Skeletal muscle cell (primary cell): Measurements from ENCODE around the gene TRIM73.
"Not testable (repeated sequence)": the region's sequence is repeated elsewhere in the genome, so short reads cannot be mapped to it uniquely, and the experiment has no call there.

Source experiments
- DNase-seq: peaks from one replicate; pipeline ENCODE4 v3.0.0-alpha.2; 2010; ENCODE audit warnings: low read depth
- H3K4me3 ChIP-seq: 2 replicates; pipeline ENCODE4 v1.5.1; 2011; ENCODE audit warnings: low read depth, mild to moderate bottlenecking, control low read depth, low read length, moderate library complexity

TRIM73 gene

GRCh38 chr7:75395329-75395728 is at the start of gene TRIM73:
TSS of gene TRIM73 (plus strand) at chr7:75395629. CDS start at chr7:75398934, 3,305 bp downstream.
- not testable (repeated sequence) for H3K4me3 ChIP-seq, DNase-seq

- DNase-seq, H3K4me3 ChIP-seq: not testable (repeated sequence)
These were observed 36.5 kb upstream of the TRIM73 start for GRCh38 chr7:75358671-75359541.

DNA sequence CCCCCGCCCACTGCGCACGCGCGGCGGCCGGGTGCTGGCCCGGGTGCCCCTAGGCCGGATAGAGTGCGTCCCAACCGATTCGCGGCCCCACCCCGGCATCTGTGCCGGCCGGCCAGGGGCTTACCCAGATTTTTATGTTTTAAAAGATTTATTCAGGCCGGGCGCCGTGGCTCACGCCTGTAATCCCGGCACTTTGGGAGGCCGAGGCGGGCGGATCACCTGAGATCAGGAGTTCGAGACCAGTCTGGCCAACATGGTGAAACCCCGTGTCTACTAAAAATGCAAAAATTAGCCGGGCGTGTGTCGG is 35.9 kb upstream of the TRIM73 start:
- not testable (repeated sequence) for H3K4me3 ChIP-seq, DNase-seq

DNA sequence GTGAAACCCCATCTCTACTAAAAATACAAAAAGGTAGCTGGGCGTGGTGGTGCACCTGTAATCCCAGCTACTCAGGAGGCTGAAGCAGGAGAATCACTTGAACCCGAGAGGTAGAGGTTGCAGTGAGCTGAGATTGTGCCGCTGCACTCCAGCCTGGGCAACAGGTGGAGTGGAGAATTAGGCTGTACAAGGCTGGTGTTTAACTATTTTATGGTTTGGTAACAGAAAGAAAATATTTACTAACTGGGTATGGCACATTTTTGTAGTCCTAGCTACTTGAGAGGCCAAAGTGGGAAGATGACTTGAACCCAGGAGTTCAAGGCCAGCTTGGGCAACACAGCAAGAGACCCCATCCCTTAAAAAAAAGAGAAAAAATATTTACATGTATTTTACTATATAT is 31.4 kb upstream of the TRIM73 start:
- not testable (repeated sequence) for DNase-seq, H3K4me3 ChIP-seq

GRCh38 chr7:75366643-75367042 is 28.8 kb upstream of the TRIM73 start:
- H3K4me3 ChIP-seq, DNase-seq: not testable (repeated sequence)

DNA sequence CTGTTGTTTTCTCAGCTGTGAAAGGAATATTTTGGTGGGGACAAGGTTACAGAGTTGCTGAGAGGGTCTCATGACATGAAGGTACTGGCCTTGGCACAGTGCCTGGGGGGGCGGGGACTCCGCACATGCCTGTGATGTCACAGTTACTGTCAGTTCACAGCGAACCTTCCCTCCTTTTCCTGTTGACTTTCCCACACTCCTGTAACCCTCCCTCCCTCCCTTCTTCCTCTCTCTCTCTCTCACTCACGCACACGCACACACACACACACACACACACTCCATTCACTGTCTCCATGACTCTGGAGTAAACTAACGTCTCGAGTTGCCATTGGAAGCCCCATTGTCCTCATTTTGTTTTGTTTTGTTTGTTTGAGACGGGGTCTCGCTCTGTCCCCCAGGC is 28.1 kb upstream of the TRIM73 start:
- not testable (repeated sequence) for DNase-seq, H3K4me3 ChIP-seq

- DNase-seq, H3K4me3 ChIP-seq: not testable (repeated sequence)
These were observed 21.3 kb upstream of the TRIM73 start for GRCh38 chr7:75374144-75374518.

DNA sequence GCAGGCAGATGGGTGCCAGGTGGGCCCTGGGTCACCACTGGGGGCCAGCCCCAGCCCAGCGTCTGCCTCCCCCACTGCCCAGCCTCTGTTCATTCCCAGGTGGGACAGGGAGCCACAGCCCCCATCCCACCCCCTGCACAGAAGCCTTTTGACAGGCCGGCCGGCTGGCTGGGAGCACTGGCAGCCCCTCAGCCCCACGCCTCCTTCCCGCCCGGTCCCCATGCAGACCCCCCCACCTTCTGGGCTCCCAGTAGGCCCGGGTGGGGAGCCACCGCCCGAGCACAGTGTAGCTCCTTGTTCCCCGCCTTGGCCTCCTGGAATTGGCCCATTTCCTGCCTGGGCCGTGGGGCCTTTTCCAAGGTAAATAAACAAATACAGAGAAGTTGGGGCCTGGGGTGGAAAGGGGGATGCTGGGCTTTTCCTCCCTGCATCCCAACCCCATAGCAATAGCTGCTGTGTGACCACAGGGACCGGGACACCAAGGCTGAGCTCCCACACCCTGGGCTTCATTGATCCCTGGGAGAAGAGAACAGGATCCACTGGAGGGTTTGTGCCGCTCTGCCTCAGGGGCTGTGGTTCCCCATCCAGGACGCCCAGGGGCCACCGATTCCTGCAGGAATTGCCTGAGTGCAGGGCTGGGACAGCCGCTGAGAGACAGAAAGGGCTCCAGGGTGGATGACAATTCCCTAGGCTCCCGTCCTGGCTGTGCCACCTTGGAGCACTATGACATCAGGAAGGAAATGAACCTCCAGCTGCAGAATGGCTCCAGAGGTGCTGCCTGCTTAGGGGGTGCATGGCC is 20.7 kb upstream of the TRIM73 start:
- not testable (repeated sequence) for DNase-seq, H3K4me3 ChIP-seq

DNA sequence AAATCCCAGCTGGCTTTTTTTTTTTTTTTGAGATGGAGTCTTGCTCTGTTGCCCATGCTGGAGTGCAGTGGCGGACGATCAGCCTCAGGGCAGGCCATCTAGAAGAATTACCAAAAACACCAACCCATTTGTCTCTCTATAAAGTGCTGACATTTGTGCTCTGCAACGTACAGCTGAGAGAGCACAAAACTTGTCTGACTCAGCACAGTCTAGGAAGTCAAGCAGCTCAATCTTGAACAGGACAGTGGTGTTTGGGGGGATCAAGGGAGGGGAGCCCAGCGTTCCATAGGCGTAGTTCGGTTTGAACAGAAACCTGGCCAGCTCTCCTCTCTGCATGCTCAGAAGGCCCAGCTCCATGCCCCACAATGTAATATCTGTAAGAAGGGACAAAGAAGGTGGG is 2.2 kb upstream of the TRIM73 start:
- not testable (repeated sequence) for H3K4me3 ChIP-seq, DNase-seq

GRCh38 chr7:75397865-75398264 is 2.4 kb downstream of the TRIM73 start:
- not testable (repeated sequence) for H3K4me3 ChIP-seq, DNase-seq

- not testable (repeated sequence) for DNase-seq, H3K4me3 ChIP-seq
These were observed 3.6 kb downstream of the TRIM73 start for GRCh38 chr7:75398771-75399700.

DNA sequence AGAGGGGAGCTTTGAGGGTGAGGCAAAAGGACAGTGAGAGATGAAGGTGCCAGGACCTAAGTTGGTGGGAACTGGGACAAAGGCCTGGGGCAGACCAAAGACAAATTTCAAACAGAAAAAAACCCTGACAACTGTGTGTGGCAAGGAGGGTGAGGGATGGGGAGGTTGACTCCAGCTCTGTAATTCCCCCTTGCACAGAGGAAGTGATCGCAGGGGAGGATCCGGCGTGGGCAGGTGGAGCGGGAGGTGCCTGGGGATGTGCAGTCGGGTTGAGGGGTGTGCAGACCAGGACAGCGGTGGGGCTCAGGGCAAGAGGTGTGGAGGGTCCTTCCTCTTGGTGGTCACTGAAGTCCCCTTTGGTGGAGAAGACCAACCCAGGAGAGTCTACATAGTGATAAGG is 5.1 kb downstream of the TRIM73 start:
- H3K4me3 ChIP-seq = not testable (repeated sequence)

GRCh38 chr7:75403455-75404443 is 8.3 kb downstream of the TRIM73 start:
- not testable (repeated sequence) for DNase-seq, H3K4me3 ChIP-seq

More for the DNA sequence above, 5.1 kb downstream of the TRIM73 start:
- DNase-seq = not testable (repeated sequence)

GRCh38 chr7:75404663-75405062 is 9.2 kb downstream of the TRIM73 start:
- DNase-seq, H3K4me3 ChIP-seq: not testable (repeated sequence)

- peak overlapping the region; percentile 27 for H3K4me3 ChIP-seq
These were observed 14.7 kb downstream of the TRIM73 start for GRCh38 chr7:75409880-75410822.

DNA sequence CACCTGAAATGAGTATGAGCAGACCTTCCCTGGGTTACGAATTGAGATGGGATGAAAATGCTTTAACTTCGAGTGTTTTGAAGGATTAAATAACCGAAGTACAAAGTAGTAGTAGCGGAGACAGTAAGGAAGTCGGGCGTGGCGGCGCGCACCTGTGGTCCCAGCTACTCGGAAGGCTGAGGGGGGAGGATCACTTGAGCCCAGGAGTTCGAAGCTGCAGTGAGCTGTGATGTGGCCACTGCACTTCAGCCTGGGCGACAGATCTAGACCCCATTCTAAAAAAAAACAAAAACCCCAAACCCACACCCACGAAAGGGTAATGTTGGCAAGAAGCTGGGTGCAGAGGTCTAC is 15.4 kb downstream of the TRIM73 start:
- DNase-seq, H3K4me3 ChIP-seq: not testable (repeated sequence)

More at GRCh38 chr7:75409880-75410822, 14.7 kb downstream of the TRIM73 start:
- not testable (repeated sequence) for DNase-seq

- not testable (repeated sequence) for H3K4me3 ChIP-seq, DNase-seq
These were observed 18.8 kb downstream of the TRIM73 start for GRCh38 chr7:75414204-75414603.
